SU-DHL-6 (cell line): ENCODE data around the gene GALNT12.

Experiments used
- CTCF ChIP-seq: fragments of 200-600 bp; sonication (generic); IDR thresholded peaks from one replicate; pipeline ENCODE4 v1.5.1; 2017; ENCODE audit warnings: antibody characterized with exemption, mild to moderate bottlenecking, low read length, moderate library complexity; ENCODE audit not compliant: insufficient read depth, poor library complexity, severe bottlenecking
- EZH2phosphoT487 ChIP-seq: fragments of 200-600 bp; sonication (generic), shearing (Covaris generic); conservative IDR thresholded peaks from 2 replicates; pipeline ENCODE4 v1.6.1; 2018; ENCODE audit warnings: mild to moderate bottlenecking, antibody characterized with exemption, low read length, moderate library complexity, mixed read lengths

GRCh38 chr9:98865284-98865875 lies 57.9 kb downstream of the GALNT12 start:
- TF ChIP-seq CTCF (no peak), EZH2phosphoT487 (no peak)
